Measurements from ENCODE around the gene ISOC1.

- TF ChIP-seq CTCF (IDR thresholded peaks at IDR 0.05) (no peak), POLR2A (IDR thresholded peaks at IDR 0.05) (no peak)
These were observed 19.6 kb upstream of the ISOC1 start for GRCh38 chr5:129074903-129075302.
